DND-41 (cell line): ENCODE measurements around the gene TXNDC9.
"Not testable (repeated sequence)": the region's sequence is repeated elsewhere in the genome, so short reads cannot be mapped to it uniquely, and the experiment has no call there.

Source experiments
- ATAC-seq: fragments of 200-7000 bp; cut with Tn5 transposase; 3 replicates; pipeline ENCODE4 v1.9.1; 2021; ENCODE audit warnings: low read depth; ENCODE audit not compliant: insufficient read depth
- DNase-seq: peaks from one replicate; pipeline ENCODE4 v3.0.0-alpha.2; 2020
- H2AFZ ChIP-seq: 2 replicates; pipeline ENCODE4 v1.6.0; 2012; ENCODE audit warnings: low read depth, low read length
- H3K27ac ChIP-seq: 2 replicates; pipeline ENCODE4 v1.5.1; 2012; ENCODE audit warnings: low read length, inconsistent platforms
- H3K27me3 ChIP-seq: fragments of 200-600 bp; sonication (generic); 2 replicates; pipeline ENCODE4 v1.6.0; 2012; ENCODE audit warnings: low read length, mild to moderate bottlenecking, inconsistent platforms; ENCODE audit not compliant: insufficient read depth, poor library complexity
- H3K36me3 ChIP-seq: 2 replicates; pipeline ENCODE4 v1.5.1; 2012; ENCODE audit warnings: low read length, inconsistent platforms; ENCODE audit not compliant: insufficient read depth
- H3K4me1 ChIP-seq: 2 replicates; pipeline ENCODE4 v1.5.1; 2012; ENCODE audit warnings: mild to moderate bottlenecking, low read length; ENCODE audit not compliant: insufficient read depth
- H3K4me2 ChIP-seq: 2 replicates; pipeline ENCODE4 v1.6.0; 2012; ENCODE audit warnings: mild to moderate bottlenecking, moderate library complexity, low read length, inconsistent platforms; ENCODE audit not compliant: insufficient read depth
- H3K4me3 ChIP-seq, 2 experiments: fragments of 200-600 bp in 1 of 2; shearing (Covaris generic) in 1 of 2; 2 replicates each; pipeline ENCODE4 v1.5.1; 2012 to 2016; ENCODE audit warnings: inconsistent platforms in 2 of 2, low read length in 2 of 2, mild to moderate bottlenecking in 2 of 2, low read depth in 1 of 2, moderate library complexity in 1 of 2
- H3K79me2 ChIP-seq: 2 replicates; pipeline ENCODE4 v1.6.0; 2012; ENCODE audit warnings: low read length, inconsistent platforms; ENCODE audit not compliant: insufficient read depth
- H3K9ac ChIP-seq: 2 replicates; pipeline ENCODE4 v1.6.0; 2012; ENCODE audit warnings: low read depth, mild to moderate bottlenecking, inconsistent platforms, low read length, moderate library complexity
- H3K9me3 ChIP-seq: 2 replicates; pipeline ENCODE4 v1.5.1; 2012; ENCODE audit warnings: low read length, moderate library complexity, mild to moderate bottlenecking, inconsistent platforms; ENCODE audit not compliant: insufficient read depth, severe bottlenecking
- H4K20me1 ChIP-seq: 2 replicates; pipeline ENCODE4 v1.6.0; 2012; ENCODE audit warnings: low read length; ENCODE audit not compliant: insufficient read depth
- CTCF ChIP-seq: IDR thresholded peaks from 2 replicates; pipeline ENCODE4 v1.5.1; 2012; ENCODE audit warnings: borderline replicate concordance, low read length, moderate library complexity, mild to moderate bottlenecking; ENCODE audit not compliant: poor library complexity, severe bottlenecking; ENCODE audit errors: extremely low read depth
- EZH2 ChIP-seq: IDR thresholded peaks from 3 replicates; pipeline ENCODE4 v1.6.1; 2012; ENCODE audit warnings: borderline replicate concordance, low read depth, mild to moderate bottlenecking, moderate library complexity, low read length, inconsistent platforms; ENCODE audit not compliant: severe bottlenecking

The TXNDC9 gene

GRCh38 chr2:99317161-99317872 lies 18.8 kb downstream of the TXNDC9 start:
- Histone ChIP-seq H3K9ac (no peak overlapping the region), H3K36me3 (peaks cover 53% of the 10 kb centered on the region), H3K4me1 (no peaks in the 10 kb centered on the region), H3K27ac (no peak overlapping the region), H4K20me1 (no peaks in the 10 kb centered on the region), H3K4me2 (no peak overlapping the region), H3K27me3 (no peaks in the 10 kb centered on the region), H2AFZ (no peak overlapping the region), H3K79me2 (no peaks in the 10 kb centered on the region), H3K9me3 (no peaks in the 10 kb centered on the region), H3K4me3 (no peak overlapping the region)
- no peak for DNase-seq
- no peak for ATAC-seq
- no peak for TF ChIP-seq CTCF

- not testable (repeated sequence) for H3K4me2 ChIP-seq, H3K27ac ChIP-seq, H2AFZ ChIP-seq, H3K27me3 ChIP-seq, DNase-seq, H3K4me1 ChIP-seq, H4K20me1 ChIP-seq, H3K79me2 ChIP-seq, H3K9ac ChIP-seq, ATAC-seq, H3K4me3 ChIP-seq, H3K9me3 ChIP-seq
- peaks cover 22% of the 10 kb centered on the region; the same call in 1 of the 2 replicates for H3K36me3 ChIP-seq
Measured at GRCh38 chr2:99301097-99301496, 35.0 kb downstream of the TXNDC9 start, which contains the start of gene LYG1. LYG1 (minus strand) TSS chr2:99301197; CDS start chr2:99295670, 5,527 bp downstream.

- no peak overlapping the region for H3K4me2 ChIP-seq
- no peaks in the 10 kb centered on the region for H3K9me3 ChIP-seq
- no peaks in the 10 kb centered on the region for H3K27me3 ChIP-seq
- H3K9ac ChIP-seq = no peak overlapping the region
- H3K4me3 ChIP-seq = no peak overlapping the region
- TF ChIP-seq CTCF = no peak
- no peak for TF ChIP-seq EZH2
- no peak overlapping the region for H2AFZ ChIP-seq
- DNase-seq (no peak), ATAC-seq (no peak)
- no peaks in the 10 kb centered on the region for H3K4me1 ChIP-seq
- no peaks in the 10 kb centered on the region for H4K20me1 ChIP-seq
- H3K79me2 ChIP-seq = no peaks in the 10 kb centered on the region
- H3K36me3 ChIP-seq = peaks cover 21% of the 10 kb centered on the region; the same call in 1 of the 2 replicates
- H3K27ac ChIP-seq = no peak overlapping the region
Measured at GRCh38 chr2:99299580-99299979, 36.6 kb downstream of the TXNDC9 start.

GRCh38 chr2:99297994-99298393 lies 38.1 kb downstream of the TXNDC9 start:
- Histone ChIP-seq H3K4me2 (no peak overlapping the region), H3K79me2 (no peaks in the 10 kb centered on the region), H3K9me3 (no peaks in the 10 kb centered on the region), H3K9ac (no peak overlapping the region), H3K27ac (no peak overlapping the region), H4K20me1 (no peaks in the 10 kb centered on the region), H3K4me1 (no peaks in the 10 kb centered on the region), H3K36me3 (peaks cover 10% of the 10 kb centered on the region; the same call in 1 of the 2 replicates), H3K27me3 (no peaks in the 10 kb centered on the region), H2AFZ (no peak overlapping the region), H3K4me3 (no peak overlapping the region)
- DNase-seq (no peak), ATAC-seq (no peak)
- no peak for TF ChIP-seq EZH2
- TF ChIP-seq CTCF = no peak
